ENCODE measurements around the gene CEP170B.

DNA sequence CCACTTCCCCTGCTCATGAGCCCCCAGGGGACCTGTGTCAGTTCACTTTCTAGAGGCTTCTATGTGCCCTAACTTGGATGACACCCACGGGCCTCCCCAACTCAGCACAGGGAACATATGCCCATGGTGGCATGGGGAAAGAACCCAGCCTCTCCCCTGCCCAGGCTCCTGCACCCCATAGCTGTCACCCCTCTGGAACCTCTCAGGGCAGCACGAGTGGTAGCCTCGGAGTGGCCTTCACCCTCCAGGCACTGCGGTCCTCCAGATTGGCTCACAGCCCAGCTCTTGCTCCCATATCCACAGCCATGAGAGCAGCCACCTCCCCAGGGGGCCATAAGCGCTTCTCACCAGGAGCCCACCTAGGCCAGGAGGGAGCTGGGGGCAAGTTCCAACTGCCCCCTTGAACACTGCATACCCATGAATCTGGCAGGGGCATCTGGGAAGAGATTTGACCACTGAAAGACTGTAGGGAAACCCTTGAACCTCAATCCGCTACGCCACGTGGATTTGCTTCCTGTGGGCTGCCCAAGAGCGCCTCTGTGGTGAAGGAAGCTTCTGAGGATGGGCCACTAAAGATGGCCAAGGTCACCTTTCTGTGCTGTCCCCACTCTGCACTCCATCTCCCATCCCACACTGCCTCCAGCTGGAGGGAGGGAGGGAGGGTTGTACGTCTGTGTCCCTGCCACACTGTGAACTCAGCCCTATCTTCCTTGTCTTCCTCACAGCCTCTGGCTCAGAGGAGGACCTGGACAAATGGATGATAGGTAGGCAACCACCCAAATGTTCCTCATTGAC, 71.5 kb downstream of the CEP170B start:
- TF ChIP-seq, protein P1, sequence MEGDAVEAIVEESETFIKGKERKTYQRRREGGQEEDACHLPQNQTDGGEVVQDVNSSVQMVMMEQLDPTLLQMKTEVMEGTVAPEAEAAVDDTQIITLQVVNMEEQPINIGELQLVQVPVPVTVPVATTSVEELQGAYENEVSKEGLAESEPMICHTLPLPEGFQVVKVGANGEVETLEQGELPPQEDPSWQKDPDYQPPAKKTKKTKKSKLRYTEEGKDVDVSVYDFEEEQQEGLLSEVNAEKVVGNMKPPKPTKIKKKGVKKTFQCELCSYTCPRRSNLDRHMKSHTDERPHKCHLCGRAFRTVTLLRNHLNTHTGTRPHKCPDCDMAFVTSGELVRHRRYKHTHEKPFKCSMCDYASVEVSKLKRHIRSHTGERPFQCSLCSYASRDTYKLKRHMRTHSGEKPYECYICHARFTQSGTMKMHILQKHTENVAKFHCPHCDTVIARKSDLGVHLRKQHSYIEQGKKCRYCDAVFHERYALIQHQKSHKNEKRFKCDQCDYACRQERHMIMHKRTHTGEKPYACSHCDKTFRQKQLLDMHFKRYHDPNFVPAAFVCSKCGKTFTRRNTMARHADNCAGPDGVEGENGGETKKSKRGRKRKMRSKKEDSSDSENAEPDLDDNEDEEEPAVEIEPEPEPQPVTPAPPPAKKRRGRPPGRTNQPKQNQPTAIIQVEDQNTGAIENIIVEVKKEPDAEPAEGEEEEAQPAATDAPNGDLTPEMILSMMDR (IDR thresholded peaks at IDR 0.05) = no peak
- no peak for TF ChIP-seq POLR2AphosphoS5 (IDR thresholded peaks at IDR 0.05)
